Left lung (tissue), 10 donors: Measurements from ENCODE around the gene POC1A. TPM values are rescaled to one million over a fixed set of nuclear protein-coding genes. Genes with fewer than 3 reads are reported as not detected.

Experiments used
- ATAC-seq: fragments of 200-7000 bp; cut with Tn5 transposase; one replicate; pipeline ENCODE4 v1.9.1; 2020; ENCODE audit warnings: moderate library complexity
- DNase-seq, 4 donors: peaks; one replicate each; pipeline ENCODE4 v3.0.0-alpha.2; 2013 to 2020
- H3K27ac ChIP-seq, 2 donors: fragments of 200-600 bp; sonication (generic) in 1 of 2; one replicate each; pipeline versions ENCODE4 v1.5.0 to v1.8.0; 2020 to 2021
- H3K27me3 ChIP-seq, 2 donors: fragments of 200-600 bp; sonication (generic) in 1 of 2; one replicate each; pipeline versions ENCODE4 v1.5.0 to v1.8.0; 2020 to 2021
- H3K36me3 ChIP-seq, 2 donors: fragments of 200-600 bp; sonication (generic) in 1 of 2; one replicate each; pipeline versions ENCODE4 v1.5.0 to v1.8.0; 2020 to 2021
- H3K4me1 ChIP-seq, 2 donors: fragments of 200-600 bp; one replicate each; pipeline ENCODE4 v1.8.0; 2021
- H3K4me3 ChIP-seq, 2 donors: fragments of 200-600 bp; sonication (generic) in 1 of 2; one replicate each; pipeline versions ENCODE4 v1.5.0 to v1.8.0; 2020 to 2021; ENCODE audit warnings: mild to moderate bottlenecking in 1 of 2
- H3K9me3 ChIP-seq, 2 donors: fragments of 200-600 bp; sonication (generic) in 1 of 2; one replicate each; pipeline versions ENCODE4 v1.5.0 to v1.8.0; 2020 to 2021
- CTCF ChIP-seq, 2 donors: fragments of 200-600 bp; sonication (generic) in 1 of 2; IDR thresholded peaks; one replicate each; pipeline versions ENCODE4 v1.5.0 to v1.8.0; 2021; ENCODE audit warnings: antibody characterized with exemption in 2 of 2
- intact Hi-C, 2 donors: fragments of 100-400 bp; cut with DNase I; formaldehyde crosslinking; loops; one replicate each; pipeline versions ENCODE4 v1.11.2 to v1.14.2; 2022
- polyA plus RNA-seq, 6 donors: library from polyadenylated mRNA; unstranded; fragments of 120-200 nt; gene quantifications; one replicate each; pipeline ENCODE4 v1.2.1, GENCODE V29; 2013; ENCODE audit not compliant: insufficient read length in 6 of 6
- total RNA-seq, 2 donors: library from RNA; stranded (reverse); fragmentation: NEBNext Ultra II Directional; extraction: Animal tissue kit (Norgen Biotek cat#: 25700); gene quantifications; one replicate each; pipeline ENCODE4 v1.2.1, GENCODE V29; 2021
- donor health status: DM: no; HTN: yes; CAD: no.
- donor health status: DM: no; HTN: no; CAD: no.

Gene POC1A
- total and polyA plus RNA-seq, 8 donors: 5.3 to 16.5 (median 8.3) TPM

DNA sequence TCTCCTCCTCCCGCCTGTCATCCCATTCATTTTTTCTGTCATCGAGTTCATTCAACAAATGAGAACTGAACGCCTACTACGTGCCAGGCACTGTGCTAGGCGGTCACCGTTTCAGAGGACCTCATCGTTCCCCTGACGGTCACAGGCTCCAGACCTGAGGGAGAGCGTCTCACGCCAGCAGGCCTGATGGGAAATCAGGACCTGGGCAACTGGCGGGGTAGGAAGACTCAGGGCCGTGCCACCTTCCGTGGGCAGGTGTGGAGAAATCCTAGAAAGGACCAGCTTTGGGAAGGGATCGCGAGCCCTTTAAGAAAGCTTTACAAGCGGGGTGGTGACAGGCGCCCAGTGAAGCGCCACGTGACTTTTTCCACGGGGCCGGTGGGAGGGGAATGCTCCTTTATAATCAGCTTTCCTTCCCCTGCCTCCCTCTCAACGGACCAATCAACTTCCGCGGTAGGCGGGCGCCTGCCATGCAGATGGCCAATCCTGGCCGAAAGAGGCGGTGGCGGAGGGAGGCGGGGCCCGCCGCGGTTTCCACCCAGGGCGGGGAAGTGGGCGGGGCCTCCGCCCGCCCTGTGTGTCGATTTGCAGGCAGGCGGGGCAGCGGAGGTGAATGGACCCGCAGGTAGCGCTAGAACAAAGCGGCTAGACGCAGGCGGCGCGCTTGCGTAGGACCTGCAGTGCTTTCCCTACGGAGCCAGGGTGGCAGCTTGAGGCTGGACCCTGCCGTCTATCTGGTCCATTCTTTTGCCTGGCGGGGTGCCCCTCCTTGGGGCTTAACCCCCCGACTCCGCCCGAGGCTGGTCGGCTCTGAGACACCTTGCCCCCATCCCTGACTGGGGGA, 97.0 kb downstream of the POC1A start:
- Histone ChIP-seq H3K9me3 (no peaks in the 10 kb centered on the region), H3K27me3 (no peaks in the 10 kb centered on the region), H3K36me3 (peaks cover 0 to 12% of the 10 kb centered on the region in 2 donors), H3K27ac (peak overlapping the region; percentile 91), H3K4me1 (peaks cover 30 to 70% of the 10 kb centered on the region in 2 donors), H3K4me3 (peak overlapping the region; percentile 47 to 94)
- intact Hi-C loops: no loop called here
- DNase-seq: peak; percentile 97 to 100 (median 100)
- peak in 1 of 2 donors; percentile 14 for TF ChIP-seq CTCF (IDR thresholded peaks at IDR 0.05)
- peak; percentile 88 for ATAC-seq

DNA sequence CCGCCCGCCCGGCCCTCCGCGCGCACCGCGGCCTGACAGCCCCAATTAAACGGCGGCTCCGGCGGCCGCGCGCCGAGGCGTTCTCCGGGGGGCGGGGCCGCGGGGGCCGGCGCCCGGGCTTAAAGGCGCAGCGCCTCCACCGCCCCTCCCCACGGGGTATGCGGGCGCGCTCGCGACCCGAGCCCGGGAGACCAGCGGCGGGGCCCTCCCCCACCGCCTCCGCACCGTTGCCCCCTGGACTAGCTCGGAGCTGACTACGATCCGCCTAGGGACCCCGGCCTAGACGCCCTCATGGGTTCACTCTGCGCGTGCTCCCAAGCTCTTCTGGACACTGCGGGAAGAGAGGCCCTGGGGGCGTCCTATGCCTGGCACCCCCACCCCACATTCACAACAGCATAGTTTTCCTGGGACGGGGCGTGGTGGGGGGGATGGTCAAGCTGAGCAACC, 97.7 kb downstream of the POC1A start, which contains the start of gene DUSP7:
DUSP7 (minus strand) TSS at position 51 of the 447 bp plus-strand sequence. CDS start 205 bp downstream, outside the sequence.
- TF ChIP-seq CTCF (IDR thresholded peaks at IDR 0.05): no peak
- Histone ChIP-seq H3K27ac (peak within 1 kb of the TSS; percentile 91), H3K4me3 (peak within 1 kb of the TSS; percentile 80 to 94), H3K27me3 (no peaks in the 10 kb centered on the region), H3K9me3 (no peaks in the 10 kb centered on the region), H3K36me3 (peaks cover 0 to 14% of the 10 kb centered on the region in 2 donors), H3K4me1 (peaks cover 37 to 70% of the 10 kb centered on the region in 2 donors)
- intact Hi-C loops: no loop called here
- DNase-seq (peak; percentile 73 to 95 (median 76)), ATAC-seq (peak; percentile 64)

DNA sequence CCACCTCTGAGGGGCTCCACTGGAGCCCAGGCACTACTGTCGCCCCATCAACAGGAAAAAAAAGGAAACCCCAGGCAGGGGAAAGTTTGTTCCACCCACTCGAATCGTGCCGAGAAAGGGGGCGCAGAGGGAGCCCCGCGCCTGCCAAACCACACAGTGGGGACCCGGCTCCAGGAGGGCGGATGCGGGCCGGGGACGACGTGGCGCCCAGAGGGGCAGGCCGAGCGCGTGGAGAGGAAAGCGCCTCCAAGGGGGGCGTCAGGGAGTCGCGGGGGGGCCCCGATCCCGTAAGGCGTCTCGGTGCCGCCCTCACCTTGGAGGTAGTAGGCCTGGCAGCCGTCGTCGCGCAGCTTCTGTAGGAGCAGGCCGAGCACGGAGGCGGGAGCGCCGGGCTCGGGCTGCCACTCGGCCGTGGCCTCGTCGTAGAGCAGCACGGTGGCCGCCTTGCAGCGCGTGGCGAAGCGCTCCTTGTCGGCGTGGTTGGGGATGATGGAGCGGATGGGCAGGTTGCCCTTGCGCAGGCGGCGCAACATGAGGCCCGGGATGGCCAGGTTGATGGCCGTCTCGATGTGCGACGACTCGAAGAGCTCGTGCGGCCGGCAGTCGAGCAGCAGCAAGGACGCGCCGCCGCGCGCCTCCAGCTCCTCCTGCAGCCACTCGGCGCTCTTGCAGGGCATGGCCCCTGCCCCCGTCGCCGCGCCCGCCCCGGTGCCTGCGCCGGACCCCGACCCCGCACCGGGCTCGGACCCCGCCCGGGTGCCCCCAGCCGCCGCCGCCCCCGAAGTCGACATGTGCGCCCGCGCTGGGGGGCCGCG, 98.5 kb downstream of the POC1A start:
- DNase-seq (peak in 3 of 4 donors; percentile 48 to 90 (median 65)), ATAC-seq (no peak)
- H3K36me3 ChIP-seq: peaks cover 0 to 22% of the 10 kb centered on the region in 2 donors
- intact Hi-C loops: loop anchor here in 1 of 2 donors (2.0 kb wide), 1 partner anchor 49 kb away; no protein-coding TSS in a partner anchor
- no peaks in the 10 kb centered on the region for H3K9me3 ChIP-seq
- peaks cover 39 to 69% of the 10 kb centered on the region in 2 donors for H3K4me1 ChIP-seq
- H3K27ac ChIP-seq: peak overlapping the region; percentile 82 to 85
- no peak for TF ChIP-seq CTCF (IDR thresholded peaks at IDR 0.05)
- H3K4me3 ChIP-seq: peak overlapping the region; percentile 80 to 94
- H3K27me3 ChIP-seq: no peaks in the 10 kb centered on the region

- intact Hi-C loops: loop anchor here in 1 of 2 donors (2.0 kb wide), 1 partner anchor 48 kb away; no protein-coding TSS in a partner anchor
- DNase-seq: no peak
- peak overlapping the region; percentile 80 to 94 for H3K4me3 ChIP-seq
- no peak for ATAC-seq
- H3K27ac ChIP-seq: peak overlapping the region; percentile 82 to 85
- H3K4me1 ChIP-seq: peaks cover 39 to 76% of the 10 kb centered on the region in 2 donors
- peak in 1 of 2 donors; percentile 18 for TF ChIP-seq CTCF (IDR thresholded peaks at IDR 0.05)
- peaks cover 0 to 31% of the 10 kb centered on the region in 2 donors for H3K36me3 ChIP-seq
- no peaks in the 10 kb centered on the region for H3K27me3 ChIP-seq
- no peaks in the 10 kb centered on the region for H3K9me3 ChIP-seq
These were observed 99.3 kb downstream of the POC1A start for GRCh38 chr3:52054661-52055511.
